AG09309 (cell line): ENCODE results near the gene OXCT1.
"Not testable (repeated sequence)": the region's sequence is repeated elsewhere in the genome, so short reads cannot be mapped to it uniquely, and the experiment has no call there.

ENCODE experiments used
- DNase-seq: peaks from one replicate; pipeline ENCODE4 v3.0.0-alpha.2; 2010; ENCODE audit warnings: low read depth
- H3K4me3 ChIP-seq: 2 replicates; pipeline ENCODE4 v1.5.1; 2011; ENCODE audit warnings: mild to moderate bottlenecking, low read depth, low read length, moderate library complexity; ENCODE audit not compliant: control insufficient read depth
- CTCF ChIP-seq: IDR thresholded peaks from 2 replicates; pipeline ENCODE4 v1.5.1; 2011; ENCODE audit warnings: mild to moderate bottlenecking, low read depth, low read length, inconsistent platforms; ENCODE audit not compliant: insufficient read depth, control insufficient read depth; ENCODE audit errors: missing control alignments

The OXCT1 gene

GRCh38 chr5:41820150-41820549 lies 50.1 kb downstream of the OXCT1 start:
- no peak overlapping the region for H3K4me3 ChIP-seq
- TF ChIP-seq CTCF, result no peak

GRCh38 chr5:41817625-41818301 lies 52.5 kb downstream of the OXCT1 start:
- no peak for DNase-seq
- no peak for TF ChIP-seq CTCF
- no peak overlapping the region for H3K4me3 ChIP-seq

More at GRCh38 chr5:41820150-41820549, 50.1 kb downstream of the OXCT1 start:
- no peak for DNase-seq

GRCh38 chr5:41815663-41816229 lies 54.5 kb downstream of the OXCT1 start:
- TF ChIP-seq CTCF, result no peak
- no peak overlapping the region for H3K4me3 ChIP-seq
- no peak for DNase-seq

GRCh38 chr5:41815261-41815660 lies 55.0 kb downstream of the OXCT1 start:
- no peak for TF ChIP-seq CTCF

GRCh38 chr5:41814306-41814705 lies 55.9 kb downstream of the OXCT1 start:
- not testable (repeated sequence) for DNase-seq

More at GRCh38 chr5:41815261-41815660, 55.0 kb downstream of the OXCT1 start:
- DNase-seq, result no peak
- H3K4me3 ChIP-seq, result no peak overlapping the region

GRCh38 chr5:41812156-41812555 lies 58.1 kb downstream of the OXCT1 start:
- H3K4me3 ChIP-seq, result no peak overlapping the region
- no peak for DNase-seq
- TF ChIP-seq CTCF, result no peak

More at GRCh38 chr5:41814306-41814705, 55.9 kb downstream of the OXCT1 start:
- not testable (repeated sequence) for H3K4me3 ChIP-seq

- no peak for DNase-seq
- no peak overlapping the region for H3K4me3 ChIP-seq
- TF ChIP-seq CTCF, result no peak
Measured at GRCh38 chr5:41809128-41809527, 61.1 kb downstream of the OXCT1 start.
